Stimulated activated CD4-positive, alpha-beta T cell treated with anti-CD3 and anti-CD28 coated beads, Interleukin-2, amount 100 ng/mL, for 48 hours (primary cell): ENCODE data around the gene YDJC.
"Not testable (repeated sequence)": the region's sequence is repeated elsewhere in the genome, so short reads cannot be mapped to it uniquely, and the experiment has no call there.

Source experiments
- DNase-seq, 2 donors: peaks; one replicate each; pipeline ENCODE4 v3.0.0-alpha.2; 2020

YDJC gene

GRCh38 chr22:21629255-21630149 is at the start of gene YDJC:
Gene YDJC, minus strand, starts transcription at chr22:21630022. Its CDS starts 8 bp downstream, at chr22:21630014.
- peak; percentile 97 for DNase-seq

GRCh38 chr22:21679383-21679782 is 49.6 kb upstream of the YDJC start:
- DNase-seq = no peak

GRCh38 chr22:21678842-21679241 is 49.0 kb upstream of the YDJC start:
- DNase-seq = not testable (repeated sequence)

GRCh38 chr22:21677606-21678443 is 48.0 kb upstream of the YDJC start:
- DNase-seq = no peak

GRCh38 chr22:21674638-21675245 is 44.9 kb upstream of the YDJC start:
- no peak for DNase-seq

- no peak for DNase-seq
Observed at GRCh38 chr22:21673534-21674321, 43.9 kb upstream of the YDJC start.

- DNase-seq = no peak
Observed at GRCh38 chr22:21672107-21672629, 42.3 kb upstream of the YDJC start.

GRCh38 chr22:21669026-21669425 is 39.2 kb upstream of the YDJC start:
- DNase-seq = no peak

GRCh38 chr22:21666786-21667185 is 37.0 kb upstream of the YDJC start:
- no peak for DNase-seq

- no peak for DNase-seq
Observed at GRCh38 chr22:21665047-21665851, 35.4 kb upstream of the YDJC start.

GRCh38 chr22:21663738-21664137 is 33.9 kb upstream of the YDJC start:
- no peak for DNase-seq

- DNase-seq = no peak
Observed at GRCh38 chr22:21661991-21662390, 32.2 kb upstream of the YDJC start.

GRCh38 chr22:21660904-21661303 is 31.1 kb upstream of the YDJC start:
- DNase-seq = no peak

GRCh38 chr22:21659864-21660525 is 30.2 kb upstream of the YDJC start:
- no peak for DNase-seq

- DNase-seq = peak; percentile 72 to 75
Observed at GRCh38 chr22:21657360-21658032, 27.7 kb upstream of the YDJC start.

- DNase-seq = no peak
Observed at GRCh38 chr22:21657020-21657359, 27.2 kb upstream of the YDJC start.

GRCh38 chr22:21652547-21653545 is 23.0 kb upstream of the YDJC start:
- no peak for DNase-seq

- DNase-seq = peak; percentile 84 to 85
Observed at GRCh38 chr22:21652010-21652546, 22.3 kb upstream of the YDJC start.

- DNase-seq = no peak
Observed at GRCh38 chr22:21651521-21652009, 21.7 kb upstream of the YDJC start.
